Endothelial cell of umbilical vein (primary cell): Measurements from ENCODE around the gene RPL35. TPM values are rescaled to one million over a fixed set of nuclear protein-coding genes. Genes with fewer than 3 reads are reported as not detected.

Source experiments
- BruUV-seq: library from RNA; stranded (reverse); fragments of 400-500 nt; replicated peaks from 2 replicates; lab custom pipeline; 2021; lab: Mats Ljungman, UMichigan
- CTCF ChIA-PET: fragments of 300-600, 350-600 bp; sonication (Branson Sonifier 250); formaldehyde crosslinking; loops from one replicate; lab custom pipeline; 2021; ENCODE audit warnings: antibody characterized with exemption, inconsistent platforms; lab: Charles Lee
- POLR2A ChIA-PET: fragments of 300-600, 350-600 bp; sonication (Branson Sonifier 250); formaldehyde crosslinking; loops from one replicate; lab custom pipeline; 2021; ENCODE audit warnings: antibody characterized with exemption, inconsistent platforms; lab: Charles Lee
- DNase-seq: peaks from one replicate; pipeline ENCODE4 v3.0.0-alpha.2; 2011; ENCODE audit warnings: low read depth, low spot score
- FAIRE-seq: peaks from 2 replicates; lab custom pipeline; 2011; peaks lifted over from hg19 to GRCh38; lab: Jason Lieb, UNC
- H2AFZ ChIP-seq: 2 replicates; pipeline ENCODE4 v1.6.0; 2012; ENCODE audit warnings: low read depth, low read length, control low read depth, inconsistent platforms
- H3K27ac ChIP-seq: 2 replicates; pipeline ENCODE4 v1.5.1; 2011; ENCODE audit warnings: low read depth, mild to moderate bottlenecking, control low read depth, low read length, moderate library complexity; ENCODE audit not compliant: insufficient read depth
- H3K27me3 ChIP-seq, 2 experiments: 2 replicates each; pipeline versions ENCODE4 v1.6.0 to v1.6.1; 2011; ENCODE audit warnings: low read length in 2 of 2, mixed read lengths in 1 of 2; ENCODE audit not compliant: control insufficient read depth in 2 of 2, insufficient read depth in 2 of 2
- H3K36me3 ChIP-seq, 2 experiments: 2 replicates in 1 of 2; 3 replicates in 1 of 2; pipeline ENCODE4 v1.5.1; 2011; ENCODE audit warnings: low read length in 2 of 2, mild to moderate bottlenecking in 1 of 2, moderate library complexity in 1 of 2; ENCODE audit not compliant: control insufficient read depth in 2 of 2, insufficient read depth in 2 of 2; ENCODE audit errors: extremely low read depth in 1 of 2
- H3K4me1 ChIP-seq: 3 replicates; pipeline ENCODE4 v1.5.1; 2011; ENCODE audit warnings: mild to moderate bottlenecking, low read length; ENCODE audit not compliant: control insufficient read depth, insufficient read depth; ENCODE audit errors: extremely low read depth
- H3K4me2 ChIP-seq: 2 replicates; pipeline ENCODE4 v1.6.1; 2011; ENCODE audit warnings: low read length, control low read depth, mixed read lengths; ENCODE audit not compliant: insufficient read depth
- H3K4me3 ChIP-seq, 3 experiments: fragments of 200-600 bp in 1 of 3; sonication (generic), shearing (Covaris generic) in 1 of 3; replicated peaks in 1 of 3; 2 replicates each; pipeline ENCODE4 v1.5.1; 2011 to 2016; ENCODE audit warnings: control low read depth in 3 of 3, low read length in 3 of 3, mild to moderate bottlenecking in 2 of 3, inconsistent platforms in 1 of 3, low read depth in 1 of 3, moderate library complexity in 1 of 3; ENCODE audit not compliant: insufficient read depth in 1 of 3
- H3K79me2 ChIP-seq: 2 replicates; pipeline ENCODE4 v1.6.0; 2012; ENCODE audit warnings: low read length, inconsistent platforms; ENCODE audit not compliant: control insufficient read depth, insufficient read depth
- H3K9ac ChIP-seq: replicated peaks from 2 replicates; pipeline ENCODE3; 2011; ENCODE audit warnings: low read length, control low read depth; ENCODE audit not compliant: insufficient read depth; ENCODE audit errors: extremely low read depth
- H3K9me1 ChIP-seq: replicated peaks from 3 replicates; pipeline ENCODE4 v1.6.0; 2011; ENCODE audit warnings: mild to moderate bottlenecking, low read length; ENCODE audit not compliant: control insufficient read depth, insufficient read depth; ENCODE audit errors: extremely low read depth
- H3K9me3 ChIP-seq: replicated peaks from 2 replicates; pipeline ENCODE4 v1.5.1; 2012; ENCODE audit warnings: low read length, inconsistent platforms; ENCODE audit not compliant: control insufficient read depth, insufficient read depth
- H4K20me1 ChIP-seq: replicated peaks from 2 replicates; pipeline ENCODE3; 2011; ENCODE audit warnings: mild to moderate bottlenecking, low read length; ENCODE audit not compliant: control insufficient read depth, insufficient read depth; ENCODE audit errors: extremely low read depth
- CTCF ChIP-seq, 2 donors: IDR thresholded peaks; 1 replicate in 1 of 2; 2 replicates in 1 of 2; pipeline ENCODE4 v1.5.1; 2011; ENCODE audit warnings: low read length in 2 of 2, mild to moderate bottlenecking in 2 of 2, moderate library complexity in 2 of 2, control low read depth in 1 of 2, inconsistent platforms in 1 of 2, low read depth in 1 of 2; ENCODE audit not compliant: insufficient read depth in 1 of 2; ENCODE audit errors: extremely low read depth in 1 of 2
- EZH2 ChIP-seq: IDR thresholded peaks from 2 replicates; pipeline ENCODE4 v1.6.1; 2012; ENCODE audit warnings: borderline replicate concordance, low read depth, mild to moderate bottlenecking, moderate library complexity, low read length, inconsistent platforms; ENCODE audit not compliant: severe bottlenecking
- FOS ChIP-seq: IDR thresholded peaks from 2 replicates; pipeline ENCODE4 v1.6.1; 2011; ENCODE audit warnings: mild to moderate bottlenecking, low read length, moderate library complexity, borderline replicate concordance; ENCODE audit not compliant: insufficient read depth
- GATA2 ChIP-seq: IDR thresholded peaks from 2 replicates; pipeline ENCODE4 v1.7.0; 2011; ENCODE audit warnings: low read depth, mild to moderate bottlenecking, moderate library complexity, mixed read lengths, low read length; ENCODE audit not compliant: insufficient read length, insufficient read depth
- JUN ChIP-seq: IDR thresholded peaks from 2 replicates; pipeline ENCODE4 v1.6.1; 2011; ENCODE audit warnings: borderline replicate concordance, low read depth; ENCODE audit not compliant: insufficient read length, insufficient read depth
- MAX ChIP-seq: IDR thresholded peaks from 2 replicates; pipeline ENCODE4 v1.6.1; 2011; ENCODE audit not compliant: insufficient read depth, insufficient read length
- MYC ChIP-seq: IDR thresholded peaks from one replicate; pipeline ENCODE4 v1.6.1; 2011; ENCODE audit warnings: mild to moderate bottlenecking, low read depth, low read length
- POLR2A ChIP-seq: IDR thresholded peaks from 2 replicates; pipeline ENCODE4 v1.6.1; 2012; ENCODE audit warnings: low read depth, mild to moderate bottlenecking, control low read depth, low read length
- POLR2AphosphoS5 ChIP-seq: IDR thresholded peaks from 2 replicates; pipeline ENCODE4 v1.6.1; 2012; ENCODE audit warnings: low read depth, mild to moderate bottlenecking, control low read depth, low read length, moderate library complexity; ENCODE audit not compliant: insufficient read depth
- dilution Hi-C: fragments of 300-500 bp; cut with MboI; formaldehyde crosslinking; loops from one replicate; pipeline ENCODE4 v1.15.0; 2019; ENCODE audit warnings: low sequenced_read_pairs; ENCODE audit not compliant: extremely low pct_ligation_motif_present
- intact Hi-C: fragments of 100-400 bp; cut with micrococcal nuclease; formaldehyde crosslinking; loops from one replicate; pipeline ENCODE4 v1.10.0; 2022
- polyA plus RNA-seq, 4 experiments: library from polyadenylated mRNA; depleted of rRNA in 3 of 4; stranded (reverse) in 3 of 4; unstranded in 1 of 4; fragments of >200 nt; gene quantifications; 2 replicates each; pipeline versions ENCODE4 v1.2.1 to v1.2.3, GENCODE V29; 2011 to 2012; ENCODE audit warnings: missing spikeins in 1 of 4
- total RNA-seq: library from RNA; stranded (reverse); gene quantifications from 2 replicates; pipeline ENCODE4 v1.2.3, GENCODE V29; 2021

The RPL35 gene
- total and polyA plus RNA-seq, 2 donors (not counting 3 experiments of a cell fraction or from before 2014, with no cell fraction given), result 1,230 to 2,206 TPM

DNA sequence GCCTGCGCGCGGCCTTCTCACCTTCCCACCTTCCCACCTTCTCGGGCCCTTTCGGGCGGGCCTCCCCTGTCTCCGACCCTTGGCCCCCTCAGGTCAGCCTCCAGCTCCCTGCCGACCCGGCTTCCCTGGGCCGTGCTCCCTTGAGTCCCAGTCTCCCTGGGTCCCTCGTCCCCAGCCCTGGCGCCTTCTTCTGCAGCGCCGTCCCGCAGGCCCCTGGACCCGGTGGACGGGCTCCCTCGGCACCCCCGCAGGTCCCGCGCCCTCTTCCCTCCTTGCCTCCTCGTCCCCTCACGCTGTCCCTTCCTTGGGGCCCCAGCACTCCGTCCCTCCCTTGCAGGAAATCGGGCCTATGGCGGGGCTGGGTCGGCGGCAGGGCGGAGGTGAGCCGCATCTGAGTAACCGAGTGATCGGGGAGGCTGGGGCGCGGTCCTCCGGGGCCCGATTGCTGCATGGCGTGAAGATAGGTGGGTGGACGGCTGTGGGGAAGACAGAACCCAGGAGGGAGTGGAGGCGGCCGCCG lies 7.8 kb upstream of the RPL35 start:
- ChIA-PET CTCF (interaction anchor here (4.1 kb wide), 1 partner anchor 17 kb away, joined by 15 read pairs; the partner anchor contains the start of gene WDR38), POLR2A (no interaction called here)

More for the DNA sequence above, 7.8 kb upstream of the RPL35 start:
- peak overlapping the region; percentile 91 for H3K9ac ChIP-seq
- peaks cover 65% of the 10 kb centered on the region for H3K79me2 ChIP-seq
- no peak overlapping the region for H2AFZ ChIP-seq
- H3K4me1 ChIP-seq, result peaks cover 34% of the 10 kb centered on the region
- DNase-seq (peak; percentile 27), FAIRE-seq (no peak)
- no peaks in the 10 kb centered on the region for H3K9me3 ChIP-seq
- H3K4me3 ChIP-seq, result peak overlapping the region; percentile 31 to 97 (median 79)
- H3K9me1 ChIP-seq, result no peaks in the 10 kb centered on the region
- TF ChIP-seq CTCF (IDR thresholded peaks at IDR 0.05; ENCODE audit: extremely low read depth in 1 of 2, insufficient read depth in 1 of 2, low read depth in 1 of 2, low read length in 2 of 2) (no peak), FOS (no peak), POLR2A (no peak), EZH2 (no peak), JUN (no peak), POLR2AphosphoS5 (no peak), MYC (no peak), MAX (no peak), GATA2 (no peak)
- peak overlapping the region; percentile 75 for H3K27ac ChIP-seq
- dilution Hi-C loops (no loop called here), intact Hi-C loops (loop anchor here (1.0 kb wide), 2 partner anchors 72 to 505 kb away; partner anchors contain the start of gene GOLGA1)
- H3K27me3 ChIP-seq, result no peaks in the 10 kb centered on the region
- peaks cover 8 to 9% of the 10 kb centered on the region in 2 experiments for H3K36me3 ChIP-seq
- H3K4me2 ChIP-seq, result peak overlapping the region; percentile 96
- TSS peak; percentile 33 for BruUV-seq
- H4K20me1 ChIP-seq, result peaks cover 7% of the 10 kb centered on the region
